SH-SY5Y (cell line): ENCODE measurements around the gene KLRF1.

Experiments
- GATA2 ChIP-seq: IDR thresholded peaks from 2 replicates; pipeline ENCODE4 v1.6.1; 2011; ENCODE audit warnings: mild to moderate bottlenecking, low read depth, low read length
- GATA3 ChIP-seq: IDR thresholded peaks from 2 replicates; pipeline ENCODE4 v1.6.1; 2011; ENCODE audit warnings: low read depth, mild to moderate bottlenecking, low read length, moderate library complexity

- no peak for TF ChIP-seq GATA2
- no peak for TF ChIP-seq GATA3
Measured at GRCh38 chr12:9808504-9808903, 18.8 kb upstream of the KLRF1 start.
